GM18502 (cell line): ENCODE measurements around the gene MLXIPL.
"Not testable (repeated sequence)": the region's sequence is repeated elsewhere in the genome, so short reads cannot be mapped to it uniquely, and the experiment has no call there.

ENCODE experiments used
- ATAC-seq: cut with Tn5 transposase; IDR thresholded peaks from one replicate; pipeline ENCODE4 v1.9.1; 2021; ENCODE audit warnings: mild to moderate bottlenecking; ENCODE audit not compliant: unreplicated experiment, poor library complexity

Gene MLXIPL

DNA sequence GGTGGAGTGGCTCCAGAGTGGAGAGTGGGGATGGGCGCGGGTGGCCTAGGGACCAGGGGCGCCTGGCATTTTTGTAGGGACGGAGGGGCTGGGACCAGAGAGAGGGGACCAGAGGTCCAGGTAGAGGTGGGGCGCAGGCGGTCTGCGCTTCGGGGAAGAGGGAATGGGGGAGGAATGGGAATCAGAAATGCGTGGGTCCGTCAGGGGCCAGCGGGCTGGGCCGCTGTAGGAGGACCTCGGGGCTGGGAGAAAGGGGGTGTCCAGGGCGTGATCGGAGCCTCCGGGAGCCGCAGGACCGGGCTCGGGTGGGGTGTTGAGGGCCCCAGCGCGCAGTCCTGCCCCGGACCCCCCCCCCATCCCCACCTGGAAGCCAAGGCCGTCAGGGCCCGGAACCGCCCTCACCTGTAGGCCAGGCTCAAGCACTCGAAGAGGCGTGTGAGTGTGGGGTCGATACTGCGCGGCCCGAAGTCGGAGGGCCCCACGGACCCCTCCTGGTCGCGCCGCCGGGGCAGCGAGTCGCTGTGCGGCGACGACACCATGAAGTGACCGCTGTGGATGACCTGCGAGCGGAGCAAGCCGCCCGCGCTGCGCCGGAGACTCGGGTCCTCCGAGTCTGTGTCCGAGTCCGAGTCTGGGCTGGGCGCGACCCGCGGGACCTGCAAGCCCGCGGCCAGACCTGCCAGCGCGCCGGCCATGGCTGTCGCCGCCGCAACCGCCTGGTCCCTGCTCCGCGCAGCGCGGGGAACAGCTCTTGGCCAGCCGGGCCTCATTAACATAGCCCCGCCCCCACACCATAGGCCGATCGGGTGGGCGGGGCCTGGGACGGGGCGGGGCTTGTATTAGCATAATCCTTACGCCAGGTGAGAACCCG lies at the start of gene MLXIPL:
Gene MLXIPL (minus strand): TSS at position 725 of the 871 bp plus-strand sequence. CDS start 30 bp downstream, at position 695.
- no peak for ATAC-seq

GRCh38 chr7:73671857-73672445 lies 47.6 kb upstream of the MLXIPL start:
- ATAC-seq = no peak

DNA sequence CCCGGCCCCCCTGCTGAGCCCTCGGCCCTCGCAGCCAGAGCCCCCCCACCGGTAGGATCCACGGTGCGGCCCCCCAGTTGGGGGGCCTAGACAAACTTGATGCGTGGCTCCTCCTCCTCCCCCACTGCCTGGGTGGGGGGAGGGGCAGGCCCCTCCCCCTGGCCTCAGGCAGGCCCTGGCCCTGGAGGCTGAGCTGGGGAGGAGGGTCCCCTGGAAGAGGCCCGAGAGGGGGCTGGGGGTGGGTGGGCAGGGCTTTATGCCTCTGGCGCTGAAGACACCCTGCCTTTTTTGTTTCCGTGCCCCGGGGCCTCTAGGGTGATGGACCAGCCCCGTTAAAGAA lies 47.0 kb upstream of the MLXIPL start:
- ATAC-seq = no peak

DNA sequence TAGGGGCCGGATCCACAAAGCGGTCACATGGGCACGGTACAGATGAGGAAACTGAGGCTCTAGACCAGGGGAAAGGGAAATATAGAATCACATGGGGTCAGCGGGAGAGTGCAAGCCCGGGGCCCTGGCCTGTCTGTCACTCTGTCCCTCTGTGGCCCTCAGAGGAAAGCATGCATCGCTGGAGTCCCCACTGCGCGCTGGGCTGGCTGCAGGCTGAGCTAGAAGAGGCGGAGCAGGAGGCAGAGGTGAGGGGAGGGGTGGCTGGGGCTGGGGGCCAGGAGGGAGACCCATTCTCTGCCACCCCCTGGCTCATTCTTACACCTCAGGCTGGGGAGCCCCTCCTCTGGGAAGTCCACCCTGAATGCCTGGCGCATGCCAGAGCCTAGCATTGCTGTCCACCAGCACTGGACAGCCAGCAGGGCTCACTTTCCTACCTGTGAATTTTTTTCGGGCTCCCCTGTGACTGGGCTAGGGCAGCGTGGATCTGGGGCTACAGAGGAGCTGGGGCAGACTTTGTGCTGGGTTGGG lies 45.6 kb upstream of the MLXIPL start:
- ATAC-seq = no peak

- ATAC-seq = no peak
Observed at GRCh38 chr7:73669288-73669701, 45.0 kb upstream of the MLXIPL start.

GRCh38 chr7:73668886-73669230 lies 44.5 kb upstream of the MLXIPL start:
- no peak for ATAC-seq

- ATAC-seq = no peak
Observed at GRCh38 chr7:73668103-73668885, 44.0 kb upstream of the MLXIPL start.

GRCh38 chr7:73667344-73668102 lies 43.2 kb upstream of the MLXIPL start, which contains the start of gene VPS37D:
Gene VPS37D (plus strand): TSS chr7:73667831. CDS start chr7:73667959, 128 bp downstream.
- peak; percentile 97 for ATAC-seq

GRCh38 chr7:73663033-73663432 lies 38.7 kb upstream of the MLXIPL start:
- ATAC-seq = no peak

DNA sequence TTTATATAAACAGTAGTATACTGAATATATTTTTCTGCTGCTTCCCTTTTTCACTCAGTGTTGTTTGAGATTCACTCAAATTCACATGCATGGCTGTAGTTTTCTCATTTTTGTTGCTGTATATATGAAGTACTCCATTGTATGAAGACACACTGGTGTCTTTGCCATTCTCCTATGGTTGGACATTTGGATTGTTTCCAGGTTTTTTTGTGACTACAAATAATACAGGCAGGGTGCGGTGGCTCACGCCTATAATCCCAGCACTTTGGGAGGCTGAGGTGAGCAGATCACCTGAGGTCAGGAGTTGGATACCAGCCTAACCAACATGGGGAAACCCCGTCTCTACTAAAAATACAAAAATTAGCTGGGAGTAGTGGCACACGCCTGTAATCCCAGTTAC lies 36.3 kb upstream of the MLXIPL start:
- not testable (repeated sequence) for ATAC-seq

GRCh38 chr7:73659983-73660382 lies 35.7 kb upstream of the MLXIPL start:
- no peak for ATAC-seq

DNA sequence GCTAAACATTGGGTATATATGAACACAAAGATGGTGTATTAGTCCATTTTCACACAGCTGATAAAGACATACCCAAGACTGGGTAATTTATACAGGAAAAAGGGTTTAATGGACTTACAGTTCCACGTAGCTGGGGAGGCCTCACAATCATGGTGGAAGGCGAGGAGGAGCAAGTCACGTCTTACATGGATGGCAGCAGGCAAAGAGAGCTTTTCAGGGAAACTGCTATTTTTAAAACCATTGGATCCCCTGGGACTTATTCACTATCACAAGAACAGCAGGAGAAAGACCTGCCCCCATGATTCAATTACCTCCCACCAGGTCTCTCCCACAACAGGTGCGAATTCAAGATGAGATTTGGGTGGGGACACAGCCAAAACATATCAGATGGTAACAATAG lies 31.0 kb upstream of the MLXIPL start:
- ATAC-seq = not testable (repeated sequence)

- no peak for ATAC-seq
Observed at GRCh38 chr7:73652541-73652949, 28.2 kb upstream of the MLXIPL start.

DNA sequence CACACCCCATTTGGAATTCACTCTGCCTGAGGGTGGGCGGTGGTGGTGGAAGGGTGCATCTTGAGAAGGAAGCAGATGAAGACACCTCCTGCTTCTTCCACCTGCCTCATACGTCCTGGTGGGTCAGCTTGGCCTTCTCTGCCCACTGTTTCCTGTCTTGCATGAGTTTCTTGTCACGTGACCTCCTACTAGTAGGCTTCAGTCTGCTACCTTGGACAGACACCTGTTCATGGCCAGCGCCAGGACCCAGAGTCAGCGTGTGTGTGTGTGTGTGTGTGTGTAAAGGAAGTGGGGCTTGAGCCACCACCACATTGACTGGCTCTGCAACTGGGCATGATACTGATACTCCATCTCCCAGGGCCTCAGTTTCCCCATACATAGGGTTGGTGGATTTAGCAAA lies 26.2 kb upstream of the MLXIPL start:
- no peak for ATAC-seq

DNA sequence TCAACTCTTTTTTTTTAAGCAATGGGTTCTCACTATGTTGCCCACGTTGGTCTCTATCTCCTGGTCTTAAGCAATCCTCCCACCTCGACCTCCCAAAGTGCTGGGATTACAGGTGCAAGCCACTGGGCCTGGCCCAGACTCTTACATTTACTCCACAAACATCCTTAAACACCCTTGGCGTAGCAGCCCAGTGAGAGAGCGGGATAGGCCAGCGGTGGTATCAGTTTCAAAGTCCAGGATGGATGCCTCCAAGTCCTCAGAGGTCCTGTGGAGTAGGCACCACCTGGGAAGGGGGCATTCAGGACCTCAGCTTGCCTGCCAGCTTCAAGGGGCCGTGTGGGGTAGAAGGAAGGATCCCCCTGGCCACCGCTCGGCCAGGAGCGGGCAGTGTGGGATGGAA lies 25.3 kb upstream of the MLXIPL start:
- no peak for ATAC-seq

DNA sequence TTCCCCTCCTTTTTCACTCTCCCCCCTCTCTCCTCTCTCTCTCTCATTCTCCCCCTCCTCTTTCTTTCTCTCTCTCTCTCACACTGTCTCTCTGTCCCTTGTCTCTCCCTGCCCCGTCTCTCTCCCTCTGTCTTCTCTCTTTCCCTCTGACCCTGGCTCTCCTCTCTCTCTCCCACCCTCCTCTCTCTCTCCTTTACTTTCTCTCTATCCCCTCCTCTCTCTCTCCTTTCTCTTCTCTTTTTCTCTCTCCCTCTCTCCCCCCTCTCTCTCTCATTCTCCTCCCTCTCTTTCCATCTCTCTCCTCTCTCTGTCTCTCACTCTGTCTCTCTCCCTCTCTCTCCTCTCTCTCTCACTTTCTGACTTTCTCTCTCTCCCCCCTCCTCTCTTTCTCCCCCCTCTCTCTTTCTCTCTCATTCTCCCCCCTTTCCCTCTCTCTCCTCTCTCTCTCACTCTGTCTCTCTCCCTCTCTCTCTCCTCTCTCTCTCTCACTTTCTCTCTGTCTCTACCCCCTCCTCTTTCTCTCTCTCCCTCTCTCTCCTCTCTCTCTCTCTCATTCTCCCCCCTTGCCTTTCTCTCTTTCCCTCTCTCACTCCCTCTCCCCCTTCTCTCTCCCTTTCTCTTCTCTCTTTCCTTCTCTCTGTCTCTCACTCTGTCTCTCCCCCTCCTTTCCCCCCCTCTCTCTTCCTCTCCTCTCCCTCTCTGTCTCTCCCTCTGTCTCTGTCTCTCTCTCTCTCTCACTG lies 24.4 kb upstream of the MLXIPL start:
- ATAC-seq = no peak

- no peak for ATAC-seq
Observed at GRCh38 chr7:73647725-73648592, 23.6 kb upstream of the MLXIPL start.
